ENCODE measurements around the gene RASGRP1.

The RASGRP1 gene

DNA sequence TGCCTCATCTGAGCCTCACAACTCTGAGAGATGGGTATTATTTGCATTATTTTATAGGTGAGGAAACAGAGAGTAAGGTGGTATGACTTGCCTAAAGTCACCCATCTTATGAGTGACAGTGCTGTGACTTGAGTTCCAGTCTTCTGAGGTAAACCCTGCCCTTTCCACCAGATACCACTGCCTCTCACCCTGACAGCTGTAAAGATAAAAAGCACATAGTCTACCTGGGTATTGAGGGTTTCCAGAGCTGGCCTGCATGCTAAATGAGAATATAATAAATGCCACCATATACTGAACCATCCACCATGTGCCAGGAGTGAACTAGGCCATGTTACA, 25.6 kb downstream of the RASGRP1 start:
- DNase-seq (ENCODE audit: insufficient read length, low spot score) = no peak
- FAIRE-seq = no peak

- no peak for DNase-seq (ENCODE audit: insufficient read length, low spot score)
- no peak for FAIRE-seq
Measured at GRCh38 chr15:38538328-38539007, 26.1 kb downstream of the RASGRP1 start.

GRCh38 chr15:38536201-38536676, 28.4 kb downstream of the RASGRP1 start:
- no peak for FAIRE-seq

GRCh38 chr15:38535491-38536200, 29.0 kb downstream of the RASGRP1 start:
- no peak for DNase-seq (ENCODE audit: insufficient read length, low spot score)
- no peak for FAIRE-seq

More at GRCh38 chr15:38536201-38536676, 28.4 kb downstream of the RASGRP1 start:
- no peak for DNase-seq (ENCODE audit: insufficient read length, low spot score)

DNA sequence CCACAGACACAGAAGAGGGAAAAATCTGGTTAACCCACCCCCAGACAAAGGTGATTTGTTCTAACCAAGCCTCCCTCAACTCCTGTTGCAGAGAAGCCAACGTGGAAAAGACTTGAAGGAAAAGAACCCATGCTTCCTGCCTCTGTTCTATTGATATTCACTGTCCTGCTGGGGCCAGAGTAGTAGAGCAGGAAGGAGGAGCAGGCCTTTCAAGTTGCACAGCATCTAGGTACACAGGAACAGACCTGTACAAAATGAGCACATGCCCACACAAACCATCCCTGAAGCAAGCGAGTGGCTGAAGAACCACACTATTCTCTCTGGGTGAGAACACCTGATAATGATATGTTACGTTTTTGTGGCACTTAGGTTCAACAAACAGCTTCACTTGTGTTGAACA, 29.9 kb downstream of the RASGRP1 start:
- DNase-seq (ENCODE audit: insufficient read length, low spot score) = no peak
- FAIRE-seq = no peak

GRCh38 chr15:38533926-38534325, 30.7 kb downstream of the RASGRP1 start:
- DNase-seq (ENCODE audit: insufficient read length, low spot score) (no peak), FAIRE-seq (no peak)

DNA sequence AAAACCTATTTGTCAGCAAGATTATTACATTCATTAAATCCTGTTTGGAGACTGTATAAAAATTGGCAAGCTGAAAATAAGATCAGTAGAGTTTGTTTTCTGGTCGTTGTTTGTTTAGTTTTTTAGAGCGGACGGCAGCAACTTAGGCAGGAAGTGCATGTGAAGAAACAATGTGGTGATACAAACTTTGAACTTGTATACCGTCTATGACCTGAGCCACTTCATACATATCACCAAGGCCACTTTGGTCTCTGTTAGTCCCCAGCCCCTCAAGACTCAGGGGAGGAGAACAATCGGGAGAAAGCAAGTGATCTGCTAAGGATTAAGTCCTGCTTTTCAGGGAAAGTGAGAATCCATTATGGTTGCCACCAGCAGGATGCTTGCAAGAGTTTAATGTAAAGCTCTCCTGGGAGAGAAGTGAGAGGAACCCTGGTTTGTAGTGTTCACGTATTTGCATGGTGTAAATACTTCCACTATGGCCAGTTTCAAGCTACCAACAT, 31.1 kb downstream of the RASGRP1 start:
- FAIRE-seq = no peak
- DNase-seq (ENCODE audit: insufficient read length, low spot score) = no peak

- FAIRE-seq (no peak), DNase-seq (ENCODE audit: insufficient read length, low spot score) (no peak)
Measured at GRCh38 chr15:38532728-38533127, 31.9 kb downstream of the RASGRP1 start.

- DNase-seq (ENCODE audit: insufficient read length, low spot score) (no peak), FAIRE-seq (no peak)
Measured at GRCh38 chr15:38531509-38531908, 33.1 kb downstream of the RASGRP1 start.

DNA sequence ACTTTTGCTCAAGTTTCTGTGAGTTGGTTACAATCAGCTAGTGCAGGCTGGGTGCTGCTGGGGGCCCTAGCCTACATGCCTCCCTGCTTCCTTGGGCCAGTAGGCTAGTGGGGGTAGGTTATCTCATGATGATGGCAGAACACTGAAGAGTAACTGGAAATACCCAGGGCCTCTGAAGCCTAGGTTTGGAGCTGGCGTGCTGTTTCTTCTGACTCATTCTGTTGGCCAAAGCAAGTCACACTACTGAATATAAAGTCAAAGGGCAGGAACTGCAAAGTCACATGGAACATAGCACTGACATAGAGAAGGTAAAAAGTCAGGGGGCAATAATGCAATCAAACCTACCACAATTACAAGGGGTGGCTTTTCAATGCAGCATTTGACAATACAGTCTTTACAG, 34.5 kb downstream of the RASGRP1 start:
- FAIRE-seq (no peak), DNase-seq (ENCODE audit: insufficient read length, low spot score) (no peak)

- DNase-seq (ENCODE audit: insufficient read length, low spot score) (no peak), FAIRE-seq (no peak)
Measured at GRCh38 chr15:38528294-38528693, 36.3 kb downstream of the RASGRP1 start.

- no peak for DNase-seq (ENCODE audit: insufficient read length, low spot score)
- FAIRE-seq = no peak
Measured at GRCh38 chr15:38526158-38526557, 38.5 kb downstream of the RASGRP1 start.

DNA sequence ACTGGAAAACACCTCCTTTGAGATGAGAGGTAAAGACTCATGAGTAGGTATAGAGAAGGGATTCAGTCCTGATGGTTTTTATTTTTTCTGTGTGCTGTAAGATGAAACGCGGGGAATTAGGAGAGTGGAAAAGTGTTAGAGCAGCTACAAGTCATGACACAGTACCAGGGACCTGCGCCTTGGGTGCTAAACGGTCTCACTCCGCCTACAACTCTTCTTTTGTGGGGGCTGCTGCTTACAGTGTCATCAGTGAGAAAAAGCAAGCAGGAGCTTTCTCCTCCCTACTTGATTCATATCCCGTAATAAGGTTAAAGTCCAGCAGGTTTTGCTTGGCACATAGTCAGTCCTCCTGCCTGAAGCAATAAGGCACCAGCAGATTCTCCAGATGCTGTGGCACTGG, 39.1 kb downstream of the RASGRP1 start:
- FAIRE-seq = no peak

DNA sequence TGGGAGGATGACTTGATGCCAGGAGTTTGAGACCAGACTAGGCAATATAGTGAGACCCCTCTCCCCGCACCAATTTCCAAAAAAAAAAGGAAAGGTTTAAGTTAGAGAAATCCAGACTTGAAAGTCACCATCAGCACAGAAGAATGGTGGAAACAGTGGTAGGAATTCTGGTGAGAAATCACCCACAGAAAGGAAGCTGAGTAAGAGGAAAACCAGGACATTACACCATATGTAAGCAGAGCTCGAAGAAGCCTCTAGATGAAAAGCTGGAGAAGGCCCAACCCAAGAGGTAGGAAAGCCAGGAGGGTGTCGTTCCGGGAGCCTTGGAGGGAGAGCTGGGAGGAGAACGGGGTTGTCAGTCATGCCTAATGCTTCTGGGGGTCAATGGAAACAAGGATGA, 40.5 kb downstream of the RASGRP1 start:
- DNase-seq (ENCODE audit: insufficient read length, low spot score) = no peak
- no peak for FAIRE-seq

More for the DNA sequence above, 39.1 kb downstream of the RASGRP1 start:
- no peak for DNase-seq (ENCODE audit: insufficient read length, low spot score)

DNA sequence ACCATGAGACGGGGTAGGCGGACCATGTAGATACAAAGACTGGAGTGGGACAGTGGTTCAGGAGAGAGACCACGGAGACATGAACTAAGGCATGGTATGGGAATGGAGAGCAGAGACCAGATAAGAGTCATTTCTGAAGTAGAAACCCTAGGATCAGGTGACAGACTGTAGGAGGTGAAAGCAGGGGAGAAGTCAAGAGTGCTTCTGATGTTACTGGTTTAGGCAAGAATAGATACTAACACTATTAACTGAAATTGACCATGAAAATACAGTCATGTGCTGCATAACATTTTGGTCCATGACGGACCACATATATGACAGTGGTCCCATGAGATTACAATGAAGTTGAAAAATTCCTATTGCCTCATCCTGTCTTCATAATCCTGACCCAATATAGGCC, 41.7 kb downstream of the RASGRP1 start:
- peak; percentile 33 for FAIRE-seq

DNA sequence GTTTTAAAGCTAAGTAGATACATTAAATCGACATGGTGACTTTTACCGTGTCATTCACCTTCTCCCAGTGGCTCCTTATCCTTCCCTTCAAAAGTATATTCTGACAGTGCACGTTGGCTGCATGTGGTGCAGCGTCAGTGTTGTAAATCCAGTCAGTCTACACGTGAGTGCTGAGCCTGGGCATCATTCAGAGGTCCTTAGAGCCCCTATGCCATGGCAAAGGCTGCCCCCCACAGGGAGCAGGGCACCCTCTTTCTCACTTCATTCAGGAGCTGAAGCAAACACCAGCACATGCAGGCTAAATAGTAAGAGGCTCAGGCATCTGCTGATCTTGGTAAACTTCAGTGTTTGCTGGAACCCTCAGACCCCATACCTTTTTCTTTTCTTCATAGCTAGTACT, 43.3 kb downstream of the RASGRP1 start:
- DNase-seq (ENCODE audit: insufficient read length, low spot score) = no peak

More for the DNA sequence above, 41.7 kb downstream of the RASGRP1 start:
- DNase-seq (ENCODE audit: insufficient read length, low spot score) = no peak

GRCh38 chr15:38520035-38520434, 44.6 kb downstream of the RASGRP1 start:
- FAIRE-seq = no peak

More for the DNA sequence above, 43.3 kb downstream of the RASGRP1 start:
- FAIRE-seq = no peak

DNA sequence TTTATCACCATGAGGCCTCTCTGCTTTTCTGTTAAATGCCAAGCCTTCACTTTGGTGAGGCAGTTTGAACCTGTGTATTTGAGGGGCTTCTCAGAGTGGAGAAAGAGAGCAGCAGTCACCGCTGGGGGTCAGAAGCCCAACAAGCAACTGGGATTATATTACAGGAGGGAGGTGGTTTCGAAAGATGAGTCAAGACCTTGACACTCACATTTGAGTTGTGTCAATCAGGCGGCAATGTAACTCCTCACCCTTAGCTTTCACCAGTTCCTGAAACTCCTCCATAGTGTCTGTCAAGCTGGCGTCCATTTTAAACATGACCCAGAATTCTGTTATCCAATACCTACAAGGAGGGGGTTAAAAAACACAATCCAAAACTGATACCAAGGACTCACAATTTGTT, 46.5 kb downstream of the RASGRP1 start:
- DNase-seq (ENCODE audit: insufficient read length, low spot score) = no peak
- no peak for FAIRE-seq

More at GRCh38 chr15:38520035-38520434, 44.6 kb downstream of the RASGRP1 start:
- no peak for DNase-seq (ENCODE audit: insufficient read length, low spot score)

DNA sequence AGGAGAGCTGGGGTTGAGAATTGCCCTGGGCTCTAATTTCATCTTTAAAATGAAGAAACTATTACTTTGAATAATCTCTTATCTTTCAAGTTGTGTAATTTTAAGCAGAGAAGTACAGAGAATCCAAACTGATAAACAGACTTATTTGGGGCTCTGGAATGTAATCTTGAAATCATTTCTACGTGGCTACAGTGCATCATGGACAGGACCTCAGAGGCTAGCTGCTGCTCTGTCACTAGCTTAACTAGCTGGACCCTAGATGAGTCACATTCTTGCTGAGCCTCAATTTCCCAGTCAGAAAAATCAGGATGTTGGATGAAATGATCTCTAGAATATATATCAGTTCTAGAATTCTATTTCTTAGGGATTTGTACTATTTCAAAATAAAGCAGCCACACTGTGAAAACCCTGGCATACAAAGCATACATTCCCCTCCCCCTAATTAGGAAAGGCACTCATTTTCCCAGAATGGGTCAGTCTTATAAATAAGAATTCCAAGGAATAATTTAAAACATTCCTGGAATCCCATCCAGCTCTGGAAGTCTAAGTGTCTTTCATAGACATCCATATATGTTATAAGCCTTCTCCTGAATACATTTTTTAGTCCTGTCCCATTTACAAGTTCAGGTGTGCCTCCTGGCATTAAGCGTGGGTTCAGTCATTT, 47.2 kb downstream of the RASGRP1 start:
- FAIRE-seq (no peak), DNase-seq (ENCODE audit: insufficient read length, low spot score) (no peak)

- FAIRE-seq (no peak), DNase-seq (ENCODE audit: insufficient read length, low spot score) (no peak)
Measured at GRCh38 chr15:38516626-38517025, 48.0 kb downstream of the RASGRP1 start.

GRCh38 chr15:38514601-38515000, 50.0 kb downstream of the RASGRP1 start:
- DNase-seq (ENCODE audit: insufficient read length, low spot score) (peak; percentile 1), FAIRE-seq (peak; percentile 63)
